ENCODE data around the gene OTX1.
"Not testable (repeated sequence)": the region's sequence is repeated elsewhere in the genome, so short reads cannot be mapped to it uniquely, and the experiment has no call there.

Gene OTX1

GRCh38 chr2:63050334-63051041, at the start of gene OTX1:
Gene OTX1 (plus strand): TSS chr2:63050830. CDS start chr2:63052991, 2,161 bp downstream.
- no peaks in the 10 kb centered on the region for H3K9me3 Mint-ChIP-seq
- CTCF ChIA-PET: no interaction called here
- H3K27ac Mint-ChIP-seq: peak within 1 kb of the TSS; percentile 42
- peaks cover 10% of the 10 kb centered on the region for H3K36me3 Mint-ChIP-seq
- peaks cover 63% of the 10 kb centered on the region for H3K4me1 Mint-ChIP-seq
- peak; percentile 64 for DNase-seq
- H3K27me3 Mint-ChIP-seq: peaks cover 90% of the 10 kb centered on the region
- peak within 1 kb of the TSS; percentile 83 for H3K4me3 Mint-ChIP-seq

- H3K36me3 Mint-ChIP-seq: peaks cover 9% of the 10 kb centered on the region
- H3K4me3 Mint-ChIP-seq: no peak overlapping the region
- DNase-seq: no peak
- no peaks in the 10 kb centered on the region for H3K9me3 Mint-ChIP-seq
- H3K4me1 Mint-ChIP-seq: no peaks in the 10 kb centered on the region
- CTCF ChIA-PET: no interaction called here
- no peak overlapping the region for H3K27ac Mint-ChIP-seq
- H3K27me3 Mint-ChIP-seq: no peaks in the 10 kb centered on the region
These were observed 49.1 kb upstream of the OTX1 start for GRCh38 chr2:63001576-63001975.

GRCh38 chr2:63003351-63003750, 47.3 kb upstream of the OTX1 start:
- Mint-ChIP-seq H3K9me3 (no peaks in the 10 kb centered on the region), H3K27ac (no peak overlapping the region), H3K36me3 (peaks cover 4% of the 10 kb centered on the region), H3K4me1 (no peaks in the 10 kb centered on the region), H3K27me3 (no peaks in the 10 kb centered on the region), H3K4me3 (no peak overlapping the region)
- no peak for DNase-seq
- CTCF ChIA-PET: no interaction called here

GRCh38 chr2:63007813-63008458, 42.7 kb upstream of the OTX1 start:
- Mint-ChIP-seq H3K9me3 (no peaks in the 10 kb centered on the region), H3K4me3 (no peak overlapping the region), H3K27me3 (no peaks in the 10 kb centered on the region), H3K36me3 (no peaks in the 10 kb centered on the region), H3K4me1 (no peaks in the 10 kb centered on the region), H3K27ac (no peak overlapping the region)
- CTCF ChIA-PET: interaction anchor here (1.1 kb wide), 1 partner anchor 10 kb away, joined by 3 read pairs; no protein-coding TSS in a partner anchor
- no peak for DNase-seq

- Mint-ChIP-seq H3K36me3 (no peaks in the 10 kb centered on the region), H3K9me3 (no peaks in the 10 kb centered on the region), H3K27ac (no peak overlapping the region), H3K27me3 (no peaks in the 10 kb centered on the region), H3K4me3 (no peak overlapping the region), H3K4me1 (no peaks in the 10 kb centered on the region)
- CTCF ChIA-PET: no interaction called here
- no peak for DNase-seq
These were observed 41.8 kb upstream of the OTX1 start for GRCh38 chr2:63008838-63009237.

GRCh38 chr2:63009490-63009889, 41.1 kb upstream of the OTX1 start:
- H3K27ac Mint-ChIP-seq: no peak overlapping the region
- no peaks in the 10 kb centered on the region for H3K9me3 Mint-ChIP-seq
- H3K4me3 Mint-ChIP-seq: no peak overlapping the region
- CTCF ChIA-PET: interaction anchor here (0.6 kb wide), 1 partner anchor 123 kb away, joined by 3 read pairs; no protein-coding TSS in a partner anchor
- no peak for DNase-seq
- H3K4me1 Mint-ChIP-seq: no peaks in the 10 kb centered on the region
- H3K27me3 Mint-ChIP-seq: no peaks in the 10 kb centered on the region
- H3K36me3 Mint-ChIP-seq: no peaks in the 10 kb centered on the region

- H3K27me3 Mint-ChIP-seq: no peaks in the 10 kb centered on the region
- H3K4me1 Mint-ChIP-seq: no peaks in the 10 kb centered on the region
- H3K4me3 Mint-ChIP-seq: no peak overlapping the region
- H3K36me3 Mint-ChIP-seq: peaks cover 1% of the 10 kb centered on the region
- no peak overlapping the region for H3K27ac Mint-ChIP-seq
- CTCF ChIA-PET: no interaction called here
- no peaks in the 10 kb centered on the region for H3K9me3 Mint-ChIP-seq
- no peak for DNase-seq
These were observed 38.1 kb upstream of the OTX1 start for GRCh38 chr2:63012541-63012940.

- no peak for DNase-seq
- H3K4me3 Mint-ChIP-seq: no peak overlapping the region
- H3K36me3 Mint-ChIP-seq: peaks cover 1% of the 10 kb centered on the region
- H3K27me3 Mint-ChIP-seq: no peaks in the 10 kb centered on the region
- no peaks in the 10 kb centered on the region for H3K4me1 Mint-ChIP-seq
- H3K9me3 Mint-ChIP-seq: no peaks in the 10 kb centered on the region
- H3K27ac Mint-ChIP-seq: no peak overlapping the region
- CTCF ChIA-PET: no interaction called here
These were observed 37.2 kb upstream of the OTX1 start for GRCh38 chr2:63013438-63013837.

GRCh38 chr2:63015389-63015788, 35.2 kb upstream of the OTX1 start:
- no peaks in the 10 kb centered on the region for H3K4me1 Mint-ChIP-seq
- H3K27me3 Mint-ChIP-seq: no peaks in the 10 kb centered on the region
- no peaks in the 10 kb centered on the region for H3K9me3 Mint-ChIP-seq
- DNase-seq: no peak
- no peak overlapping the region for H3K27ac Mint-ChIP-seq
- no peak overlapping the region for H3K4me3 Mint-ChIP-seq
- peaks cover 1% of the 10 kb centered on the region for H3K36me3 Mint-ChIP-seq
- CTCF ChIA-PET: no interaction called here

- Mint-ChIP-seq H3K27me3 (no peaks in the 10 kb centered on the region), H3K4me1 (no peaks in the 10 kb centered on the region), H3K36me3 (peaks cover 1% of the 10 kb centered on the region), H3K4me3 (no peak overlapping the region), H3K9me3 (no peaks in the 10 kb centered on the region), H3K27ac (no peak overlapping the region)
- DNase-seq: no peak
- CTCF ChIA-PET: interaction anchor here (0.7 kb wide), 1 partner anchor 8 kb away, joined by 3 read pairs; no protein-coding TSS in a partner anchor
These were observed 32.2 kb upstream of the OTX1 start for GRCh38 chr2:63018439-63018838.

- H3K36me3 Mint-ChIP-seq, DNase-seq, H3K4me1 Mint-ChIP-seq, H3K9me3 Mint-ChIP-seq, CTCF ChIA-PET, H3K27ac Mint-ChIP-seq, H3K4me3 Mint-ChIP-seq, H3K27me3 Mint-ChIP-seq: not testable (repeated sequence)
These were observed 30.9 kb upstream of the OTX1 start for GRCh38 chr2:63019686-63020085.

- Mint-ChIP-seq H3K4me3 (no peak overlapping the region), H3K36me3 (no peaks in the 10 kb centered on the region), H3K4me1 (no peaks in the 10 kb centered on the region), H3K27ac (no peak overlapping the region), H3K9me3 (no peaks in the 10 kb centered on the region), H3K27me3 (no peaks in the 10 kb centered on the region)
- CTCF ChIA-PET: interaction anchor here (1.0 to 1.9 kb wide), 3 partner anchors 10 to 236 kb away, joined by 3 to 5 read pairs (median 3); no protein-coding TSS in a partner anchor
- no peak for DNase-seq
These were observed 27.2 kb upstream of the OTX1 start for GRCh38 chr2:63023444-63023843.

- H3K27me3 Mint-ChIP-seq: no peaks in the 10 kb centered on the region
- DNase-seq: no peak
- CTCF ChIA-PET: interaction anchor here (0.6 kb wide), 1 partner anchor 9 kb away, joined by 3 read pairs; no protein-coding TSS in a partner anchor
- H3K9me3 Mint-ChIP-seq: no peaks in the 10 kb centered on the region
- no peaks in the 10 kb centered on the region for H3K36me3 Mint-ChIP-seq
- H3K4me3 Mint-ChIP-seq: no peak overlapping the region
- no peak overlapping the region for H3K27ac Mint-ChIP-seq
- H3K4me1 Mint-ChIP-seq: no peaks in the 10 kb centered on the region
These were observed 23.4 kb upstream of the OTX1 start for GRCh38 chr2:63027220-63027619.

- Mint-ChIP-seq H3K9me3 (no peaks in the 10 kb centered on the region), H3K4me3 (no peak overlapping the region), H3K4me1 (no peaks in the 10 kb centered on the region), H3K27me3 (no peaks in the 10 kb centered on the region), H3K27ac (no peak overlapping the region), H3K36me3 (no peaks in the 10 kb centered on the region)
- CTCF ChIA-PET: no interaction called here
- DNase-seq: no peak
These were observed 21.6 kb upstream of the OTX1 start for GRCh38 chr2:63029058-63029457.

- Mint-ChIP-seq H3K9me3 (no peaks in the 10 kb centered on the region), H3K27me3 (no peaks in the 10 kb centered on the region), H3K4me1 (no peaks in the 10 kb centered on the region), H3K4me3 (no peak overlapping the region), H3K36me3 (no peaks in the 10 kb centered on the region), H3K27ac (no peak overlapping the region)
- CTCF ChIA-PET: interaction anchor here (0.6 kb wide), 1 partner anchor 9 kb away, joined by 3 read pairs; no protein-coding TSS in a partner anchor
- DNase-seq: no peak
These were observed 16.1 kb upstream of the OTX1 start for GRCh38 chr2:63034526-63034925.
